Measurements from ENCODE around the gene ALX1. TPM values are rescaled to one million over a fixed set of nuclear protein-coding genes. Genes with fewer than 3 reads are reported as not detected.

The ALX1 gene
- total RNA-seq, 4 donors from 2014 or later = not detected

DNA sequence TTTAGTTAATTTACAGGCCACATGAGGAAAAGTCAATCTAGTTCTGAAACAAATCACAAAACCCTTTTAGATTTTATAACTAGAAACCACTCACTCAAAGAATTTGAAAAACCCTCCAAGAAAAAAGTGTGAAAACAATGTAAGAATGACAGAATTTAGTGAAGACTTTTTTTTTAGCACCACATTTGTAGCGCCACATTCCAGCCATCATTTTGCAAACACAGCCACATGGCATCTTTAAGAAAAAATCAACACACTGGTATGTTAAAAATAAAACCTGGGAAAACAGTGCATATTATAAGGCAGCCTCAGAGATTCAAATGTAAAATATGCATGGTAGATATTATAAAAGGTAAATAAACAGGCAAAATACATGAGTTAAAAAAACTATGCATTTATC lies 22.3 kb upstream of the ALX1 start:
- Histone ChIP-seq H3K27ac (no peak overlapping the region), H3K36me3 (no peaks in the 10 kb centered on the region), H3K4me3 (no peak overlapping the region), H3K27me3 (no peaks in the 10 kb centered on the region), H3K4me1 (no peaks in the 10 kb centered on the region), H3K9me3 (no peaks in the 10 kb centered on the region)
- TF ChIP-seq POLR2A (IDR thresholded peaks at IDR 0.05) = no peak
- no peak for TF ChIP-seq EP300 (IDR thresholded peaks at IDR 0.05; ENCODE audit: low read depth)
- TF ChIP-seq CTCF (IDR thresholded peaks at IDR 0.05) = no peak
- no peak for DNase-seq
- in situ Hi-C loops (cut with MboI; ENCODE audit: low pct_ligation_motif_present in 1 of 4, low pct_unique_long_range_greater_than_20kb in 1 of 4, low sequenced_read_pairs in 3 of 4) = no loop called here
- WGBS, 2 donors (ENCODE audit: low coverage in 1 of 2) = 88 to 91% methylated on average over 1 of the region's 1 CpG
- intact Hi-C loops (cut with DNase I; ENCODE audit: low total_unique reads) = no loop called here

- Histone ChIP-seq H3K27ac (no peak overlapping the region), H3K27me3 (no peaks in the 10 kb centered on the region), H3K4me1 (no peaks in the 10 kb centered on the region), H3K36me3 (no peaks in the 10 kb centered on the region), H3K4me3 (no peak overlapping the region), H3K9me3 (no peaks in the 10 kb centered on the region)
- in situ Hi-C loops (cut with MboI; ENCODE audit: low pct_ligation_motif_present in 1 of 4, low pct_unique_long_range_greater_than_20kb in 1 of 4, low sequenced_read_pairs in 3 of 4) = no loop called here
- TF ChIP-seq POLR2A (IDR thresholded peaks at IDR 0.05) = no peak
- no peak for TF ChIP-seq POLR2AphosphoS5 (IDR thresholded peaks at IDR 0.05)
- TF ChIP-seq CTCF (IDR thresholded peaks at IDR 0.05) = no peak
- no peak for DNase-seq
- 73 to 80% methylated on average over 2 of the region's 2 CpGs for WGBS, 2 donors (ENCODE audit: low coverage in 1 of 2)
- intact Hi-C loops (cut with DNase I; ENCODE audit: low total_unique reads) = no loop called here
Measured at GRCh38 chr12:85260447-85260846, 19.6 kb upstream of the ALX1 start.

DNA sequence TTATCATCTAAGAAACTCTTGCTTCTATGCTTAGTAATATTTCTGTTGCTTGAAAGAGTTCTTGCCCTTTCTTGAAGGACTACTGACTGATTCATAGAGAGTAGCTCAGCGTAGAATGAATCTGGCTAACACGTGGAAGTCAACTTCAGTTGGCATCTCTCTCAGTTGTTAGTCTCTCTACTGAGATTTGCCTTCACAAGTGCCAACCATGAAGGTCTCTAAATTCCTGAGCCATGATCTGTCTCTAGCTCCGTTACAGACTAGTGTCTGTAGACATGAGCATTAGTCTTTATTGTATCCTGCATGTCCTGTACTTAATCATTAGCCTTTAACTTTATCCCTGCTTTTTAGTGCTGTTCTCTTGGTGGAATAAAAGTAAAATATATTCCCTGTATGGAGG lies 19.1 kb upstream of the ALX1 start:
- Histone ChIP-seq H3K36me3 (no peaks in the 10 kb centered on the region), H3K4me3 (no peak overlapping the region), H3K27me3 (no peaks in the 10 kb centered on the region), H3K4me1 (no peaks in the 10 kb centered on the region), H3K9me3 (no peaks in the 10 kb centered on the region), H3K27ac (no peak overlapping the region)
- in situ Hi-C loops (cut with MboI; ENCODE audit: low pct_ligation_motif_present in 1 of 4, low pct_unique_long_range_greater_than_20kb in 1 of 4, low sequenced_read_pairs in 3 of 4) = no loop called here
- DNase-seq = no peak
- intact Hi-C loops (cut with DNase I; ENCODE audit: low total_unique reads) = no loop called here
- 39 to 69% methylated on average over 3 of the region's 3 CpGs for WGBS, 2 donors (ENCODE audit: low coverage in 1 of 2)
- TF ChIP-seq POLR2A (IDR thresholded peaks at IDR 0.05) = no peak
- TF ChIP-seq EP300 (IDR thresholded peaks at IDR 0.05; ENCODE audit: low read depth) = no peak
- no peak for TF ChIP-seq CTCF (IDR thresholded peaks at IDR 0.05)
- TF ChIP-seq POLR2AphosphoS5 (IDR thresholded peaks at IDR 0.05) = no peak

- Histone ChIP-seq H3K36me3 (no peaks in the 10 kb centered on the region), H3K4me3 (no peak overlapping the region), H3K4me1 (no peaks in the 10 kb centered on the region), H3K9me3 (no peaks in the 10 kb centered on the region), H3K27me3 (peaks cover 4% of the 10 kb centered on the region), H3K27ac (no peak overlapping the region)
- no peak for DNase-seq
- TF ChIP-seq POLR2A (IDR thresholded peaks at IDR 0.05) (no peak), EP300 (IDR thresholded peaks at IDR 0.05; ENCODE audit: low read depth) (no peak), POLR2AphosphoS5 (IDR thresholded peaks at IDR 0.05) (no peak), CTCF (IDR thresholded peaks at IDR 0.05) (no peak)
- intact Hi-C loops (cut with DNase I; ENCODE audit: low total_unique reads) (no loop called here), in situ Hi-C loops (cut with MboI; ENCODE audit: low pct_ligation_motif_present in 1 of 4, low pct_unique_long_range_greater_than_20kb in 1 of 4, low sequenced_read_pairs in 3 of 4) (no loop called here)
- WGBS, 2 donors (ENCODE audit: low coverage in 1 of 2) = 52 to 79% methylated on average over 3 to 4 of the region's 4 CpGs
Measured at GRCh38 chr12:85266356-85266755, 13.7 kb upstream of the ALX1 start.
